ENCODE measurements around the gene NT5DC1. TPM values are rescaled to one million over a fixed set of nuclear protein-coding genes. Genes with fewer than 3 reads are reported as not detected.

Gene NT5DC1
- total and polyA plus RNA-seq, 11 donors, result 6.5 to 72.4 (median 50.9) TPM

DNA sequence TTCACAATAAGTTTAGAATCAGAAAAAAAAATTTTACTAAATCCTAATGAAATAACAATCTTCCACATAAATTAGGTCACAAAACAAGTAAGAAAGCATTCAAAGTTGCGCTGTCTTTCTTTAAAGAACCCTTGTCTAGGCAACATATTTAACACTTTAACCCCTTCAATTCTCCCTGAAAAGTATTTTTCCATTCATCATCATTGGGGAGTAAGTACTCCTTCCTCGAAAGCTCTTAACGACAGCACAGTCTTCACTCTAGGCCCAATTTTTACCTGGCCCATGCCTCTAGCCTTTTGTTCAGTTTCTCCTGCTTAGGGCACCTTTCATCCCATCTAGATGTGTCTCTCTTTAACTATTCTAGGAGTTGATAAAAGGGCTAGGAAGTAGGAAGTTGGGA lies 176.5 kb downstream of the NT5DC1 start:
- H3K4me1 ChIP-seq, result peaks cover 8 to 62% (median 51%) of the 10 kb centered on the region in 12 donors
- WGBS, 4 donors, result 15 to 27% (median 25%) methylated on average over 3 of the region's 3 CpGs
- H3K27me3 ChIP-seq, result no peaks in the 10 kb centered on the region
- no peak for DNase-seq
- ATAC-seq, result no peak
- intact Hi-C loops (cut with DNase I), result loop anchor here in 3 of 10 donors (5.0 to 10.0 kb wide), 3 partner anchors 235 to 295 kb away; partner anchors contain the start of genes CALHM5 (in 1 of the 3) and RWDD1 (in 1 of the 3)
- H3K27ac ChIP-seq, result peak overlapping the region in 7 of 12 donors; percentile 25 to 99 (median 97)
- H3K36me3 ChIP-seq, result peaks cover 0 to 50% (median 36%) of the 10 kb centered on the region in 9 donors
- H3K4me3 ChIP-seq, result peak overlapping the region in 11 of 12 donors; percentile 73 to 97 (median 90)
- H3K9me3 ChIP-seq, result no peaks in the 10 kb centered on the region
- no peak for TF ChIP-seq POLR2A (IDR thresholded peaks at IDR 0.05)
- TF ChIP-seq CTCF (IDR thresholded peaks at IDR 0.05), result no peak

- Histone ChIP-seq H3K27me3 (no peaks in the 10 kb centered on the region), H3K4me1 (peaks cover 8 to 71% (median 57%) of the 10 kb centered on the region in 12 donors), H3K9me3 (no peaks in the 10 kb centered on the region), H3K36me3 (peaks cover 0 to 36% (median 25%) of the 10 kb centered on the region in 9 donors), H3K4me3 (peak overlapping the region; percentile 73 to 97 (median 88)), H3K27ac (peak overlapping the region in 11 of 12 donors; percentile 89 to 99 (median 97))
- DNase-seq (no peak), ATAC-seq (no peak)
- TF ChIP-seq POLR2A (IDR thresholded peaks at IDR 0.05) (no peak), CTCF (IDR thresholded peaks at IDR 0.05) (no peak)
- 63 to 77% (median 70%) methylated on average over 11 of the region's 11 CpGs for WGBS, 4 donors
- intact Hi-C loops (cut with DNase I), result loop anchor here in 4 of 10 donors (2.0 to 10.0 kb wide), 4 partner anchors 28 to 294 kb away; partner anchors contain the start of genes CALHM5 (in 1 of the 4) and RWDD1 (in 1 of the 4)
Measured at GRCh38 chr6:116278481-116278829, 177.8 kb downstream of the NT5DC1 start.

- WGBS, 4 donors, result 6 to 9% (median 6%) methylated on average over 12 of the region's 12 CpGs
- H3K9me3 ChIP-seq, result no peaks in the 10 kb centered on the region
- H3K36me3 ChIP-seq, result peaks cover 0 to 32% (median 21%) of the 10 kb centered on the region in 9 donors
- DNase-seq (peak; percentile 61 to 79 (median 71)), ATAC-seq (peak; percentile 28 to 59 (median 54))
- H3K4me3 ChIP-seq, result peak overlapping the region; percentile 73 to 97 (median 88)
- H3K27ac ChIP-seq, result peak overlapping the region; percentile 89 to 99 (median 97)
- intact Hi-C loops (cut with DNase I), result loop anchor here in 5 of 10 donors (1.0 to 10.0 kb wide), 5 partner anchors 25 to 293 kb away; partner anchors contain the start of genes CALHM5 (in 1 of the 5), RWDD1 (in 1 of the 5) and TSPYL4 (in 1 of the 5)
- peaks cover 8 to 71% (median 57%) of the 10 kb centered on the region in 12 donors for H3K4me1 ChIP-seq
- TF ChIP-seq CTCF (IDR thresholded peaks at IDR 0.05), result no peak
- no peak for TF ChIP-seq POLR2A (IDR thresholded peaks at IDR 0.05)
- no peaks in the 10 kb centered on the region for H3K27me3 ChIP-seq
Measured at GRCh38 chr6:116278854-116279231, 178.2 kb downstream of the NT5DC1 start.
